HG03139 (cell line): ENCODE data around the gene SHC3.

Source experiments
- ATAC-seq: cut with Tn5 transposase; IDR thresholded peaks from one replicate; pipeline ENCODE4 v1.9.1; 2021; ENCODE audit not compliant: unreplicated experiment

SHC3 gene

DNA sequence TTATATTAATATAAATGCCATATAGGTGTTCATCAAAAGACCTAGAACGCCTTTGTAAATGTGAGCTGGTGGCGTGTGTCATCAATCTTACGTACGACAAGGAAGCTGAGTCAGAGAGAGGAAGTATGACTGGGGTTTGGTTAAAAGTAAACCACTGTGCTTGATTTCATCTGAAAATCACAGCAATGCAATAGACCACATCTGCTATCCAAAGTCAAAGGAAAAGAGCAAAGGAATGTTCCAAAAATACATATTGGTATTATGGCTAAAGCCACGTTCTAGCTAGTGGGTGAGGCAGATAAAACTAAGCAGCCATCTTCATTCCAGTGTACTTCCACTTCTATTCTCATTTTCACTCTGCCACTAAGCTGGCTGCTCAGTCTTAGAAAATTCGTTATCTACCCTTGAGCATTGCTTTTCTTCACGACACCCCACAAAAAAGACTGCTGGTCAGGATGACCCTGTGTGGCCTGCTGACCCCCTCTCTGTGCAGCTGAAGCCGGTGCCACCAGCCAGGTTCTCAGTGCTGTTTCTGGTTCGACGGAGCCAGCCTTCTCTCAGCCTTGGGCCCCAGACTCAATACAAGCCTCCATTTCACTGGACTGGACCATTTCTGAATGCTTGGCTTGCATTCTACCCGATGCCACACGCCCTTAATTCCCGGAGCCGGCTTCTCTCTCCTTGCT is 23.8 kb downstream of the SHC3 start:
- ATAC-seq = no peak

DNA sequence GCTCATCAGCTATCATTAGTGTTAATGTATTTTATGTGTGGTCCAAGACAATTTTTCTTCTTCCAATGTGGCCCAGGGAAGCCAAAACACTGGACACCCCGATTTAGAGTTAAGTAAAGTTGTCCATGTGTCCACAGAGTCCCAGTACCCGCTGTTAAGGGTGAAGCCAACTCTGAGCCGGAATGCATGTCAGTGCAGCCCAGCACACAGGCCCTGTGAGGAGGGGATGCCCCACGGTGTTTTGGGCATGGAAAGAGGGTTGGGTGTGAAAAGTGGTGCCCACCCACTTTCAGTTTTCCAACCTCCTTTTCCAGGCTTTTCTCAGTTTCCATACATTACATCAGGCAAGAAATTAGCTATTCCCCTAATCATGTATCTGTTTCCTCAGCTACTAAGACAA is 24.4 kb downstream of the SHC3 start:
- no peak for ATAC-seq

DNA sequence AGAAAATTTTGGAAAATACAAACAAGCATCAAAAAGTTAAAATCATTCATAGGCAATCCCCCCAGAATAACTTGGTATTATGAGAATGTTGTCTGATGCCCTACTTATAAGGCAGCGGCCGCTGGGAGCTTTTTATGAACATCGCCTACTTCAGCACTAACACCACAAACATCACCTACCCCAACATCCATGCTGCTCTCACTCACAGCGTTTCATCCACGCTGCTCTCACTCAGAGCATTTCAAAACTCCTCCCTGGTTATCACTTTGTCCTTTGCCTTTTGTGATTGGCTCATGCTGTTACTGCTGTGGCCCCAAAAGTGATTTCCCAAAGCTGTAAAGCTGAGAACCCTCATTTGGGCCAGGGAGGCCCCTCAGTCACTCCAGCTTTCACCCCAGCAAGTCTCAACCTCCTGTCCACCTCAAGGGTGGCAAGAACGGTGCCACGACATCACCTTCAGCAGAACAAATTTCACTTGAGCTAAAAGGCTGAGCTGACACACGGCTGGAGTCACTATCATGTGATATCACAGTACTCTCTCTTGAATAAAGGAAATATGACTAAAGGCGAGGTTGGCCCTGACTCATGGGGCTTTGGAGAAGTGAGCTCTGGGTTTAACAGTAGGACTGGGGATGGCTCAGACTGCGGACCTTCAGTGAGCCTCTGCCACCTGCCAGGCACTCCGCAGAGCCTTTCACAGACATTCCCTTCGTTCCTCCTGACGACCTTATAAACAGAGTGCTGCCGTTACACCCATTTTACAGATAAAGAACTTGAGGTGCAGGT is 25.2 kb downstream of the SHC3 start:
- ATAC-seq = no peak

GRCh38 chr9:89149726-89150125 is 28.9 kb downstream of the SHC3 start:
- no peak for ATAC-seq

- ATAC-seq = no peak
These were observed 33.5 kb downstream of the SHC3 start for GRCh38 chr9:89145097-89145496.

DNA sequence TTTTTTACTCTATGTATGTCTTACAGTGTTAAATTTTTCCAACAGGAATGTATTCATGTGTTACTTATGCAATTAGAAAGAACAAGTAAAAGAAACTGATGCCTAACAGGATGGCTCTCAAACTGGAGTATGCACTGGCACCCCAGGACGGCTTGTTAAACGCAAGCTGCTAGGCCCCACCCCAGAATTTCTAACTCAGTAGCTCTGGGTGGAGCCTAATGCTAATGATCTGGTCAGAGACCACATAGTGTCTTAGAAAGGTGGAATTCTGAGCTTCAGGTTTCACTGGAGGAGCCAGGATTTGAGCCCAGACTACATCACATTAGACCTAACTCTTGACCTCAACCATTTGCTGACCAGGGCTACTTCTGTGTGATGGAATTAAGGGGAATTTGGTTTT is 34.4 kb downstream of the SHC3 start:
- no peak for ATAC-seq

- no peak for ATAC-seq
These were observed 35.4 kb downstream of the SHC3 start for GRCh38 chr9:89143266-89143665.

- ATAC-seq = no peak
These were observed 39.2 kb downstream of the SHC3 start for GRCh38 chr9:89139455-89139854.

- no peak for ATAC-seq
These were observed 39.9 kb downstream of the SHC3 start for GRCh38 chr9:89138463-89139390.

GRCh38 chr9:89137542-89138462 is 40.8 kb downstream of the SHC3 start:
- no peak for ATAC-seq

DNA sequence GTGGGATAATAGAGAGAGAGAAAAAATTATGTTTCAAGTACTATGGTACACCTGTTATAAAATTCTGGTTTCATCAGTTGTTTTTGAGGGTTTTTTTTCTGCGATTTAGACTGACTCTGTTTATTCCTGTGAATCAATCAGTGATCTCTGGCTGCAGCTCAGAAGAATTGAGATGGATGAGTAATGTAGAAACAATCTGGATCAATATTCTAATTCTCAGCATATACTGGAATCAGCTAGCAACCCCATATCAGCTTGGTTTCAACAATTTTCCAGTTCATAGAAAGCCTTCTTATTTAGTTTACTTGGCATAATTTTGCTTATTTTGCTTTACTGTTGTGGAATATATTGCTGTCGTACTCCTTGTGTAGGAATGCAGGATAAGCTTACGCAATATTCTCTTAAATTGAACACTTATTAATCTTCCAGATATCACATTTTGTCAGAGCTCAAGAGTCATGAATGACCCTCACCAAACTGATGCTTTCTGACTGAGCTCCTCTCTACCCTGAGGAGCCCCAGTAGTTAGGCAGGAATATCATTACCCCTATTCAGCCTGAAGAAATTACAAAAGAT is 42.9 kb downstream of the SHC3 start:
- no peak for ATAC-seq

DNA sequence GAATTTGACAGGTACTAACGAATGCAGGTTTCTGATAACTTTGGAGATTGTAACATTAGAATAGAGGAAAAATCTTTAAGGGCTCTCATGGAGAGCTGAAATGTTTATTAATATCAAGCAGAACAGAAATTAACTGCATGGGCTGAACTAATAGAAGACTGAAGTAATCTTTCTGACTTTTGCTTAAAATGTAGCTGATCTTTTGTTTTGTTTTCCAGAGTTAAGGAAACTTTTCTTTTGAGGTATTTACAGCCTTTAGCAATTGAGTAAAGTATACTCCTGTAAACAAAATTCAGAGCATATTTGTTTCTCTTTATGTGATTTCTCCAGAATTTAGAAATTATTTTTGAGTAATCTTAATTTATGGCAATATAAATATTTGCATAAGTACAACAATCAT is 43.9 kb downstream of the SHC3 start:
- no peak for ATAC-seq

- no peak for ATAC-seq
These were observed 55.7 kb downstream of the SHC3 start for GRCh38 chr9:89122949-89123348.

DNA sequence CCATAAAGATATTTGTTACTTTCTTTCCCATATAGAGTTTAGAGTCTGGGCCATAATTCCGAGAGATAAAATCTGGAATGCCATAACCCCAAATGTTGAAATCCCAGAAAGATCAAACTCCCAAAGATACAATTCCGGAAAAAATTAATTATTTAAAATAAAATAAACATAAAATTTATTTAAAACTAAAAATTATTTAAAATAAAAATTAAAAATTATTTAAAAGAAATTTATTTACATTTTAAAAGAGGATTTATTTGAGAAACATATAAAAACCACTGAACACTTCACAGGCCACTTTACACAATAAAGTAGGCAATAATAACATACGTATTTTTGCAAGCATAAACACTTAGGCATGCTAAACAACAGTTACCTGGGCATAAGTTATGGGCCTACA is 57.9 kb downstream of the SHC3 start:
- no peak for ATAC-seq

- no peak for ATAC-seq
These were observed 61.8 kb downstream of the SHC3 start for GRCh38 chr9:89116805-89117192.

DNA sequence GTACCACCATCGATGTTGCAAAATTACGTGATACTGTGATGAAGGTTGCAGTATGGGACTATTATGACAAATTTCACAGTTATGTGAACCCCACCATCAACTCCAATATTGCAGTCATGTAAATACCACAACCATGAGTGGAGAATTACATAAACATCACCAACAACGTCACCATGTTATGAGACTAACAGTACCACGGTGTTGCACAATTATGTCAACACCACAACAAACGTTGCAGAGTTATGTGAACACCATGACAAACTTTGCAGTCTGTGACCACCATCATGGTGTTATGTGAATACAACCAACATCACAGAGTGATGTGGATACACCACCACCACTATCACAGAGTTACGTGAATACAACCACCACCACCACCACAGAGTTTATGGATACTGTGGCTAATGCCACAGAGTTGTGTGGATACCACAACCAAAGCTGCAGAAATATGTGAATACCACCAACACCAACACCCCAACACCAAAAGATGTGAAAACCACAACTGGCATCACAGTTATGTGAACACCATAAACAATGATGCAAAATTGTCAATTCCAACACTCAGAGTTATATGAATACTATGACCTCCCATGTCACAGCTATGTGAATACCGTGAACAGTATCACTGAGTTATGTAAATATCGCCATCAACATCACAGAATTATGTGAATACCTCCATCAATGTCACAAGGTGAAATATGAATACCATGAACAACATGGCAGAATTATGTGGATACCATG is 62.4 kb downstream of the SHC3 start:
- ATAC-seq = no peak

GRCh38 chr9:89115426-89115825 is 63.2 kb downstream of the SHC3 start:
- ATAC-seq = no peak

GRCh38 chr9:89114741-89115140 is 63.9 kb downstream of the SHC3 start:
- no peak for ATAC-seq

DNA sequence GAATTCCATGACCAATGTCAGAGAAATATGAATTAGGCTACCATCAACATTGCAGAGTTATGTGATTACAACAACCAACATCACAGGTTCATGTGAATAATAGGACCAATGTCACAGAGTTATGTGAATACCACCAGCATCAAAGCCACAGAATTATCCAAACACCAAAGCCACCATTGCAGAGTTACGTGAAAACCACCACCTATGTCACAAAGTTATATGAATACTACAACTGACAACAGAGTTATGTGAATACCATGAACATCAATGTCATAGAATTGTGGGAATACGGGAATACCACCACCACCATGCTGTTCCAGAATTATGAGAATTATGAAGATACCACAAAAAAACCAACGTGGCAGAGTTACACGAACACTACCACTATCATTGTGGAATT is 64.8 kb downstream of the SHC3 start:
- no peak for ATAC-seq

DNA sequence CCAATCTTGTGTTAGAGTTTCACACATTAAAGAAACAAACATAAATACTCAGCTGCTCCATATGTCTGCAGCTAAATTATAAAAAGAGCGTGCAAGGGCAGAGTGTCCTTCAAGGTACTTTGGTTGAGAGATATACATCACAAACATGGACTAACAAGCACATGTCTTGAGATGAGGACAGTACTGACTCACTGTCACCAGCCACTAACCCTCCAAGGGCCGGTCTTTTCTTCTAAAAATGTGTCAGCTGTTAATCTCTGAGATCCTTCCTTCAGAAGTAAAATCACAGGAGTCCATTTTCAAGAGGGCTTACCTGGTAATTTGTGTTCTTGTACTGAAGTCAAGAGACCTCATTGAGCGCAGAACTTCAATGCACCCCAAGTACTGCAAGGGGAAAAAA is 66.4 kb downstream of the SHC3 start:
- ATAC-seq = no peak
